B cell (primary cell): ENCODE measurements around the gene ERC2.

ENCODE experiments used
- CTCF ChIP-seq: fragments of 200-600 bp; IDR thresholded peaks from one replicate; pipeline ENCODE4 v1.8.0; 2022; ENCODE audit warnings: antibody characterized with exemption, mild to moderate bottlenecking
- EZH2 ChIP-seq: IDR thresholded peaks from 2 replicates; pipeline ENCODE4 v1.6.1; 2012; ENCODE audit warnings: borderline replicate concordance, low read depth, mild to moderate bottlenecking, moderate library complexity, low read length; ENCODE audit not compliant: insufficient read depth, poor library complexity, severe bottlenecking

GRCh38 chr3:55884491-55885285 lies 583.6 kb downstream of the ERC2 start:
- TF ChIP-seq CTCF (no peak), EZH2 (no peak)
